Stimulated activated CD4-positive, alpha-beta T cell treated with anti-CD3 and anti-CD28 coated beads, Interleukin-2, amount 100 ng/mL, for 24 hours (primary cell): Measurements from ENCODE around the gene NUP50.
A peak's percentile ranks its signal among the peaks of the same experiment; 100 is the strongest.

Experiments
- DNase-seq, 2 donors: peaks; one replicate each; pipeline ENCODE4 v3.0.0-alpha.2; 2020

Gene NUP50

DNA sequence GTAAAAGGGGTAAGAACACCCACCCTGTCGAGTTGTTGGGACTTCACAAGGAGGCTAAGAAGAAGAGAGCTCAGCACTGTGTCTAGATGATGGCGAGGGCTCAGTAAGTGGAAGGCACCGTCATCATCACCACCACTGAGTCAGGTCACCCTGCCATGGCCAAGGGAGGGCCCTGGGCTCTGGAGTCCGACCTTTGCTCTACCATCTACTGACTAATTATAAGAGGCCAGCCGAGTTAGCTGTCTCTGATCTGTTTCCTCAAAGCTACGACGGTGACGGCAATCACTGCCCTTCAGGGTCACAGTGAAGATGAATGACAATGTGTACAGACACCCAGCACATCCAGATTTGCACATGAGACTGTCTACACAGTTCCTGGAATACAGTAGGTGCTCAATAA, 47.7 kb downstream of the NUP50 start:
- no peak for DNase-seq

DNA sequence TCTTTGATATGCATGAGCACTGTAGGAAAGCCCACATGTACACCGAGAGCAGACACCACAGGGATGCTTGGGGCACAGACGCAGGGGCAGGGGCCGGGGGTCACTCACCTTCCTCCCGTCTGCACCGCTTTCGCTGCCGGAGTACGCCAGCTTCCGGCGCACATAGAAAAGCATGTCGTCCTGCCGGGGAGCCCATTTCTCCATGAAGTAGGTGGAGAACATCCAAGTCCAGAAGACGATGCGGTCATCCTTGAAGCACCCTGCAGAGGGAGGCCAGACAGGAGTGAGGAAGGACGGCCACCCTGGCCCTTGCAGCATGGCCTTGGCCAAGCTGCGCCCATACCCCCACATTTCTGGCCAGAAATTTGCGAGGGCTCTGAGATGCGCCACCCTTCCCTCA, 48.1 kb downstream of the NUP50 start:
- no peak for DNase-seq

DNA sequence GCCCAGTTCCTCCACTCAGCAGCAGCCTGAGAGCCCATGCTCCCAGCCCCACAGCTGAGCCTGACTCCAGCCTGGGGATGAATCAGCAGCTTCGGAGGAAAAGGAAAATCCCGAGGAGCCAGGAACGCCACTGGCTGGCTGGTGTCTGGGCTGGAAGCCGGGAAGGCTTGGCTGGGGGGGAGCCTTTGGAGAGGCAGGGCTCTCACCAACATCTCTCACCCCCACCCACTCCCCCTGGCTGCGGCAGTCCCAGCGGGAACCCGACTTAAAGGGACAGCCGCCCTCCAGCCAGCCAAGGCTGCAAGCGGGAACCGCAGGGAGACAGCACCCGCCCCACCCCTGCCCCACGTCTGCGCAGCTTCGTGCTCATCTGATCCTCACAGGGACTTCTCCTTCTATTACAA, 48.6 kb downstream of the NUP50 start:
- DNase-seq = no peak

DNA sequence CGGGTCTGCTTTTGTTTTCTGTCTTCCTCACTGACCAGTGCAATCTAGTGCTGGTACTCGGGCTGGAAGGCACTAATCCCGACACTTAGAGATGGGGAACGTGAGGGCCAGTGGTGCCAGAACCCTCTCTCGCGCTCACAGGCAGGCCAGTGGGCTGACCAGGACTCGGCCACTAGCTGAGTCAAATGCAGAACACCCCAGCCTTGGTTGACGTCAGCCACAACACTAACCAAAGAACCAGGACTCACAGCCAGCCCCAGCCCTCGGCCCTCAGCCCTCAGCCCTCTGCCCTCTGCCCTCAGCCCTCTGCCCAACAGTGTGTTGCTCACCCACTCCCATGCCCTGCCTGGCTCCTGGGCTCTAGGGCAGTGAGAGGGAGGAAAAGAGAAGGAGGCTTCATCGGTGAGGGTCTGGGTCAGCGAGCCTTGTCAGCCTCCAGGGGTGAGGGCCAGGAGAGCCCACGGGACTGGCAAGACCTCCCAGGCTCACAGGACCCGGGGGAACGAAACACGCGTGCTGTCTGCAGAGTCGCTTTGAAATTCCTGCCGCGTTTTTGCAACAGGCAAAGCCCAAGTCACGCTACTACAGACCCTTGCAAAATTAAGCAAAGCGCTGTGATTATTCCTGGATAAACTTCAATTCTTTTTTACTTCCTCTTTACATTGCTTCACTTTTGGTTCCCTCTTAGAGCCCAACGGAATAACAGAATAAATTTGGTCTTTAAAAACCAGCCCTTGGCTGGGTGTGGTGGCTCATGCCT, 49.4 kb downstream of the NUP50 start:
- DNase-seq = no peak

DNA sequence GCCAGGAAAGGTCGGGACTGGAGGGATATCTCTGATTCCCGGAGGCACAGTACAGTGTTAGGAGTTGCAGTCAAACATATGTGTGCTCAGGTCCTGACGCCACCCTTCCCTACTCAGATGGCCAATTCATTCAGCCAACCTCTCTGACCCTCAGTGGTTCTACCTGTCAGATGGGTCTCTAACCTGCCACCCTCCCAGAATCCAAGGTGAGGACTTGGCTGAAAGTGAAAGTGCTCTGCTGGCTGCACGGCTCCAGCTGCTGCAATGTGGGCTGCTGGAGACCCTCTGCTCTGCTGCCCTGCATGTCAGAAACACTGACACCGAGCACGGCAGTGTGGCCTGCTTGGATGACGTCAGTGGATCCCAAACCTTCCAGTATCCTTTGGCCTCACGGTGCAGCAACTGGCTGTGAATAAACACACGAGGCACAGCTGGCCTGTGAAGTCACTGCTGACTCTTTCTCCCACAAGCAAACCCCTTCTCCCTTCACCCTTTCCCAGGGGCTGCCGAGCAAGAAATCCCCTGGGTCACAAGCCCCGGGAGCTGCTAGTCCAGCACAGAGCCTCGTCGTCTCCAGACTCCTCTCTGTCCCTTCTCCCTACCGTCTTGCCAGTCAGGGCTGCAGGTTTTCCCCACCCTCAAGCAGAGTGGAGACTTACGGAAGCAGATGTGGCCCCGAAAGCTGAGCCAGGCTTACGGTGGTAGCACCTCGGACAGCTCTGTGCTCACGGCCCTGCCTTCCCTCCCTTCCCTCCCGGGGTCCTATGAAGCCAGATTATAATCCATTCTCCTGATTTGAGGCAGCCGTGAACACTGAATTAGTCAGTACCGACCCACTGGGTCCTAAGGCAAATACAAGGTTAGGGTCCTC, 52.6 kb downstream of the NUP50 start:
- DNase-seq = no peak

DNA sequence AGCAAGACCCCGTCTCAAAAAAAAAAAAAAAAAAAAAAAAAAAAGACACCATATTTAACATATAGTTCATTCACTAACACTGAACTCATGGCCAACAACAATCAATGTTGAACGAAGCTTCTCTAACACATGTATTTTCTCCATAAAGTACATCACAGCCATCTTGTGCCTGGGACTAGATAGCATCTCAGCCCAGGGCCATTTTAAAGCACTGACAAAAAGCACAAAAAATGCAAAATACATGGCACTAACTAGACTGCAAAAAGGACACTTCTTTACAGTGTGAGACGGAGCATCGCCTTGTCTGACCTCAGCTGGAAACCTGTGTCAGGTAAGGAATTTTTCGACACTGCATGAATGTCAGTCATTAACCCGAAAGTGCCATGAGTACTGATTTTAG, 53.6 kb downstream of the NUP50 start:
- DNase-seq = no peak

DNA sequence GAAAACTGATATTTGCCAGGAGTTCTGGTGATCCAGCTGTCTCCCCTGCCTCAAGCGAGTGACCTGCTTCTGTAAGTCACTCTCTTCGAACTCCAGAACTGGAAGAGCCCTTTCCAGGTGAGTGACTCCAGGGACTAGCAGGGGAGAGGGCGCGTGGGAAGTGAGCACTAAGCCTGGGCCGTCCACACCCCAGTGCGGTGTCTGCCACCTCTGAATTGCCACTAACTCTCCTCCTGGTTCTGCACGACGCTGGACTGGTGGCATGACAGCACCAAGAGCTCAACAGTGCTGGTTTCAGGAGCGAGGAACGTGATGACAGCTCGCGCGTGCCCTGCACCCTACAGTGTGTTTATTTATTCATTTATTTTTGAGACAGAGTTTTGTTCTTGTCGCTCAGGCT, 54.1 kb downstream of the NUP50 start:
- no peak for DNase-seq

DNA sequence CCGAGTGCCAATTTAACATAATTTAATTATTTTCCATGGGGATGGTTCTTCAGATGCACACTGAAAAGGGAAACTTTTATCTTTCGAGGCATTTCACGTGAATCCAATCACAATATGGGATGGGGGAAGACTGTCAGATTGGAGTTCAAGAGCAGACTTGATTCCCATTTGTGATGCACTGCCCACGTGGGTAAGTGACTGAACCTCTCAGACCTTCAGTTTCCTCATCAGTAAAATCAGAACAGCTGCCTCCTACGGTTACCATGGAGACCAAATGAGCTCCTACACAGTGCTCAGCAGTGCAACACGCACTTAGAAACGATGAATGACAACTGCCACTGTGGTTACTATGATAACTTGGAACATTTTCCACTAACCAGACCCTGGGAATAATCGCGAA, 55.3 kb downstream of the NUP50 start:
- peak; percentile 37 to 55 for DNase-seq

DNA sequence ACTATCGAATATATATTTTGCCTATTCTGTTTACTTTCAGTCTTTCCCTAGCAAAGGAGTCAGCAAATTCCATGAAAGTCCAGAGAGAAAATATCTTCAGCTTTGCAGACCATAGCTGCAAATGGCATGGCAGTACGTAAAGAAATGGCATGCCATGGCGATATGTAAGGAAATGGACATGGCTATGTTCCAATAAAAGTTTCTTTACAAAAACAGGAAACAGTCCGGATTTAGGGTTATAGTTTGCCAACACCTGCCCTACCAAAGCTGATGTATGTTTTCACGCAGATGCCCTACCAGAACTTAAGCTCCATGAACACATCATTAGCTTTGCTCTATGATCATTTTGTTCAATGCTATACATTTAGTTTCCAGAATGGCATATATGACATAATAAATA, 57.5 kb downstream of the NUP50 start:
- no peak for DNase-seq

DNA sequence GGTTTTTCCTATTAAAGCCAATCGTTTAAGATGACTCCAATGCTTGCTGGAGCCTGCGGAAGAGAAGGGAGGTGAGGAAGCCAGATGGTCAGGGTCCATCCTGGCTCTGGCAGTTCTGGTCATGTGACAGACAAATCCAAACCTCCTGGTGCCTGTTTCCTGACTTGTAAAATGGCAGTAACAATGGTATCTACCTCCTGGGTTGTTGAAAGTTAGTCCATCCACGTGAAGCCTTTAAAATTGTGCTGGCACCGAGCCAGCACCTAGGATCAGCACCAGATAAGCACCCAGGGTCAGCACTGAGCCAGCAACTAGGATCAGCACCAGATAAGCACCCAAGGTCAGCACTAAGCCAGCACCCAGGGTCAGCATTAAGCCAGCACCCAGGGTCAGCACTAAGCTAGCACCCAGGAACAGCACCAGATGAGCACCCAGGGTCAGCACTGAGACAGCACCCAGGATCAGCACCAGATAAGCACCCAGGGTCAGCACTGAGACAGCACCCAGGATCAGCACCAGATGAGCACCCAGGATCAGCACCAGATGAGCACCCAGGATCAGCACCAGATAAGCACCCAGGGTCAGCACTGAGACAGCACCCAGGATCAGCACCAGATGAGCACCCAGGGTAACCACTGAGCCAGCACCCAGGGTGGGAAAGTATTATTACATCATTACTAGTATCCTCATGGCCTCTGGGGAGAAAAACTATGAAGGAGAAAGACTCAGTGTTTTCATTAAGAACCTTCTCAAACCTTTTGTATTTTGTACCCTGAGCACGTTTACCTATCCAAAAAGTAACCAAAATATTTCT, 59.8 kb downstream of the NUP50 start:
- no peak for DNase-seq

DNA sequence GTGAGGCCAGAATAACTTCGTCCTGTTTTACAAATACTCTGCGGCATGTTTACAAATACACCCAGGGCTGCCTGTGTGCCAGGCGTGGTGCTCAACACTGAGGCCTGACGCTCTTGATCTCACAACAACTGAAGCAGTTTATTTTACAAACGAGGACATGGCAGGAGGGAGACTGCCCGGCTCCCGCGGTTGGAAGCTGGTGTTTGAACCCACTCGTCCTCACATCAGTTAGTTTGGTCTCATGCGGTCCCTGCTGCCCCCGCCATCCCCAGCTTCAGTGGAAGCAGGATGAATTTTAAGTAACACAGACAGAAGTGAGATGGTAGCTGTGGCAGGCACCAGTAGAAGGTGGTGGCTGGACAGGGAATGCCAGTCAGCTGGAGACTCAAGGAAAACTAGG, 60.6 kb downstream of the NUP50 start:
- no peak for DNase-seq

DNA sequence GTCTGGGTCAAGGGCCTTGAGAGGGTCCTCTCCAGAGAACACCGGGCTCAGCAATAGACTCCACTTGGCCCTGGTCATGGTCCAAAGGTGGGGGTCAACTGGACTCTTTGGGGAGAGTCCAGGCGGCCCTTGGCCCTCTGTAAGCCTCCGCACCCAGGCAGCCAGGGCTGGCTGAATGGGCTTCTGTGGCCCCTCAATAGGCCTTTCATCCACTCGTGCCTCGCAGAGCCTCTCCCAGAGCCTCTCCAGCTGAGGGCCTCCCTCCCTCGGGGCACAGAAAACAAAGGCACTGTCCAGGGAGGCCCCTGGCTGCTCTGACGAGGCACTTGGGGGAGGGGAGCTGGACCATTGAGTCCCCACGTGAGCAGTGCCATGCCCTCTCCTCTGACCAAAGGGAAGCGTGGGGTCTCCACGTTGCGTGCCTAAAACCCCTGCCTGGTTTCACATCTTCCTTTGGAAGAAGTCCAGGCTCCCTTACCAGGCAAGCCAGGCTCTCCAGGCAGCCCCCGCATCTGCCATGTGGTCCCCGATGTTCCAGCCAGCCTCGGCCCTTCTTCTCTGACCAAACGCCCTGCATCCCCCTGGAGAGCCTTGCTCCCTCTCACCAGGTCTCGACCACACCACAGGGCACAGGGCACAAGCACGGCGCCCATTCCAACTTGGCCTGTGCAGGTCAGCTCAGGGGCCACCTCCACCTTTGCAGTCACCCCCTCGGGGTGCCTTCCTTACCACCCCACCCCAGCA, 61.4 kb downstream of the NUP50 start:
- DNase-seq = no peak

DNA sequence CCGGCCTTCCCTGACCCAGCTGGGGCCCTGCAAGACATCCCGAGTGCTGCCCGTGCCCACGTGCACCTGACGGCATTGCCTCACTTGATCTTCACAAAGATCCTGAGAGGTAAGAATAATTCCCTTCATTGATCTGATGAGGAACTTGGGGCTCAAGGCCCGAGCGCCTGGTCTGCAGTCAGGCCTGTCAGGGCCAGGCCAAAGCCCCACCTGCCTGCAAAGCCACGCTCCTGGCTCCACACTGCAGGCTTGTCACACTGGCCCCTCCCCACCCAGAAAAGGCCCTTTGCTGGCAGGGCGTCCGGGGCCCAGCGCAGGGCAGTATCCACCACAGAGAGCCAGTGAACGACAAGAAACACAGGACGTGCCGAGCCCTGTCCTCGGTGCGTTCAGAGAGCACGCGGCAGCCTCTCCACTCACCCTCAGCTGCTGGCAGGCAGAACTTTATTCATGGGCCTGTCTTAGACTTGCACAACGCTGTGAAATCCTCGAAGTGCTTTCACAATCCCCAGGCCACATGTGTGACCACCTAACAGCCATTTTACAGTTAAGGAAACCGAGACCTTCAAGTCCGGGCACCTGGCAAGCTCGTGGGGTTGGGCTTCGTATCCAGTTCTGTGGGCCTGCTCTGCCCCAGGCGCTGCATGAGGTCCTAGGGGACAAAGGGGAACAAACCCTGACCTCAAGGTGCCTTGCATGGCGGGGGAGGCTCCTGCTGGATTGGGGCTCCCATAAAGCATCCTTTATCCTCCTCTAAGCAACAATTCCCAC, 62.2 kb downstream of the NUP50 start:
- no peak for DNase-seq

DNA sequence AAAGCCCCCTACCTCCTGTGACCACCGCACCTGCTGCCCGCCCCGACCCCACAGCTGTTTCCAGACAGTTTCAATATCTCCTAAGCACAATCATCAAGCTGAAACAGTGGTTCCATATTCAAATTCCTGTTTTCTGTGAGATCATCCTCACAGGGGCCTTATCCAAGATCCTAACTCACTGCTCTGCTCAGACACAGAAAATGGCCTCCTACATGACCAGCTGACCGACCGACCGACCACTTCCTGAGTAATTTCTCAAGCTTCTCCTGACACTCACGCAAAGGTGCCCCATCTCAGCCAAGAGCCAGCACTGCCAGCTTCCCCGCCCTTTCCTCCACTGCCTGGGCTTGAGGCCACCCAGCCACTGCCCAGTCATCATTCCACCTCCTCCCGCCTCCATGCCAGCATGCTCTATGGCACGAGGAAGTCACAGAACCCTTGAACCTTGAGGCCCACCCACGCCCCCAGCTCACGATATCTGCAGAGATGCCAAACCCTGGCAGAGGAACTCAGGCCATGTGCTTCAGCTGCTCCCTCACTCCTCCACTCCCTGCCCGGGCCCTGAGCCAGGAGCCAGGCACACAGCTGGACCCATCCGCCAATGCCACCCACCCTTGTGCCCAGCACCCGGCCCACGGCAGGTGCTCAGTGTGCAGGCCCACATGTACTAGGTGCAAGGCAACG, 62.9 kb downstream of the NUP50 start:
- DNase-seq = no peak

DNA sequence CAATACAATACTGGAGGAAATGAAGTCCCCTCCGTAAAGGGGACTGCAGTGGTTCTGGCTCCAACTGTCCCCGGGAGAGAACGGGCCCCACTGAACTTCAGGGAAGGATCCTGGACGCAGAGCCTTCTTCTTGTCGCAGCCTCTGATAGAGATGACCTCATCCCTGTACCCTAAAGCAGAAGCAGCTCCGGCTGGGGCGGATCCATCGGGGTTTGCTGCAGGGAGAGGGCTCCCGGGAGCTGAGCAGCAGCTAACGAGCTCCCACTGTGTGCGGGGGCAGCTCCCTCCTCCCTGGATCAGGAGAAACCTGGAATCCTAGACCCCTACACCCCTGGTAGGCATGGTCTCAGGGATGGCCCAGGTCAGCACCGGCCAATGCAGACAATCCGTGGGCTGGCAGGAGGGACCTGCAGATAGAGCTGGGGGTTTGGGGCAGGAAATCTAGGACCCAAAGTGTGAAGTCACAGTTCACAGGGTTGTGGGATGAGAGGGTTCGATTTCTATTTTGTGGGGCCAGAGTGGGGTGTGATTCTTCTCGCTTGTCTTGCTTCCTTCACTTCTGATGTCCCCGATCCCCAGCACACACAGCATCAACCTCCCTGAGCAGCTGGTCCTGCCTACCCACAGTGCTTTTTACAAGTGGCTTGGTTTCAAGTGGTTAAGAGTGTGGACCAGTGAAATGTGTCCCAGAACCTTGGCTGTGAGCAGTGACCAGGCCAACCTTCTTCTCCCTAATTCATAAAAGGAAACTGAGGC, 64.1 kb downstream of the NUP50 start:
- no peak for DNase-seq

DNA sequence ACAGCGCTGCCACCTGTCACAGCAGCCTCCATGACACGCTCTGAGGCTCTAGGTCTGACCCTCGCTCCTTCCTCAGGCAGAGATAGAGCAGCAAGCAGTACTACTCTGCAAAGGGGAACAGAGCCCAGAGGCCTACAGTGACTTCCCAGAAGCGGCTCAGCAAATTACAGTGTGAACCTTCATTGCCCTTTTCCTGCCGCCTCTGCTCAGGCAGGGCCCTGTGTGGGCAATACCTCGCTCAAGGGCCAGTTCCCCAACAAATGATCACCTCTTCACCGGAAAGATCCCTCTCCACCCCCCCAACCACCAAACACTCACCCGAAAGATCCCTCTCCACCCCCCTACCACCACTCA, 64.7 kb downstream of the NUP50 start:
- DNase-seq = no peak

DNA sequence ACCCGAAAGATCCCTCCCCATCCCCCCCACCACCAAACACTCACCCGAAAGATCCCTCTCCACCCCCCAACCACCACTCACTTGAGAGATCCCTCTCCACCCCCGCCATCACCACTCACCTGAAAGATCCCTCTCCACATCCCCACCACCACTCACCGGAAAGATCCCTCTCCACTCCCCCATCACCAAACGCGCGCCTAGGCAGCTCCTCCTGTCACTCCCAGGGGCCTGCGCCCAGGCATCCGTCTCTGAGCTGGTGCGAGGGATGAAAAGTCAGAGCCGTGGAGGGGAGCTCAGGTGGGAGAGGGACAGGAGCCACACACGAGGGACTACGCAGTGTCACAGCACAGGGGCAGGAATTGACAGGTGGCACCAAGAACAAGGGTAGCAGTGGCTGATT, 65.5 kb downstream of the NUP50 start:
- no peak for DNase-seq

DNA sequence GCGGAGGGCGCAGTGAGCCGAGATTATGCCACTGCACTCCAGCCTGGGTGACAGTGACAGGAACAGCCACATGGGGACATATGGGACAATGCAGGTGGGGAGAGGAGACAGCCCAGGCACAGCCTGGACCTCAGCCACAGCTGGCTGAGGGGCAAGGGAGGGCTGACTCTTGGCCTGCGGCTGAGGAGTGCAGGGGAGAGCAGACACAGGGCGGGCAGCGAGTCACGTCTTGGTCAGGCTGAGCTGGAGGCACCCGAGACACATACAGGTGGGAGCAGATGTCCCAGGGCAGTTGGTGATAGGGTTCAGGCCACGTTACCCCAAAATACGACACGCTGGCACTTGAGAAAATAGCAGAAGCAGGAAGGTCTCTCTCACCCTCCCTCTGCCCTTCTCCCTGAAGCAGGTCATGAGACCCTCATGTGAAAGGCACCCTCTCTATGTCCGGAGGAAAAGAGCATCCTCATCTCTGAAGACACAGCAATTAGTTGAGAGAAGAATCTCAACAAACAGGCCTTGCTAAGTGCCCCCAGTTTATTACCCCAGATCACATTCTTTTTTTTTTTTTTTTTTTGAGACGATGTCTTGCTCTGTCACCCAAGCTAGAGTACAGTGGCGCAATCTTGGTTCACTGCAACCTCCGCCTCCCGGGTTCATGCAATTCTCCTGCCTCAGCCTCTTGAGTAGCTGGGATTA, 66.4 kb downstream of the NUP50 start:
- no peak for DNase-seq

DNA sequence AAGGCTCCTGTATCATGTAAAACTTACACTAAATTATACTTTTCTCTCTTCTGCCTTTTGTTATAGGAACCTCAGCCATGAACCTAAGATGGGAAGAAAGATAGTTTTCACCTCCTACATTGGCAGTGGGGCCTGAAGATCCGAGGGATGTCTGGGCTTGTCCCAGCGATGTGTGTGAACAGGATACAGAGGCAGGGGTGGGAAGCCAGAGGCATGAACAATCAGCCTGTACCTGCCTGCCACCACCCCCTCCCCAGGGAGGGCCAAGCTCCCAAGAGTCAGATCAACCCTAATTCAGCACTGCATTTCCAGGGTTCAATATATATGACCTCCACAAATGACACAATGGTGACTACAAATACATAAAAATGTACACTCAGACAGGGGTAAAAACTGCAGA, 67.6 kb downstream of the NUP50 start:
- no peak for DNase-seq

DNA sequence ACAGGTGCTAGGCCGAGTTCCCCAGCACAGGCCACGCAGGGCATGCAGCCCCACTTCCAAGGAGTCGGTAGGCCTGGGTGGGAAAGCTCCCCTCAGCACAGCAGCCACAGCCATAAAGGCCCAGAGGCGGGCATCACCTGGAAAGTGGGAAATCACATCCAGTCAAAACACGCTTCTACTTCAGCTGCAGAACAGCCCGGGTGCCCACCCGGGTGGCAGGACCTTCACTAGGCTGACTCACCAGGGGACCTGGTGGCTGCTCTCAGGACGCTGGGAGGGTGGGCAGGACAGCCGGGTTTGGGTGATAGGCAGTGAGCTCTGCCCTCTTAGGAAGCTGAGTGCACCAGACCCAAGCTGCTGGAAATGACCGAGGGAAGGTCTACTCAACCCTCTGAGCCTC, 69.7 kb downstream of the NUP50 start:
- no peak for DNase-seq
